Pancreas (tissue), 10 donors: ENCODE results near the gene TNIP3. TPM values are rescaled to one million over a fixed set of nuclear protein-coding genes. Genes with fewer than 3 reads are reported as not detected.

Experiments
- ATAC-seq, 4 donors: fragments of 200-7000 bp; cut with Tn5 transposase; one replicate each; pipeline versions ENCODE4 v1.8.0 to v1.9.1; 2020; ENCODE audit warnings: mild to moderate bottlenecking in 4 of 4, moderate library complexity in 4 of 4
- DNase-seq, 6 donors: peaks; one replicate each; pipeline ENCODE4 v3.0.0-alpha.2; 2020
- FAIRE-seq: peaks from 2 replicates; lab custom pipeline; 2012; peaks lifted over from hg19 to GRCh38; lab: Jason Lieb, UNC
- H3K27ac ChIP-seq, 4 donors: fragments of 200-600 bp; sonication (generic); 1 replicate in 3 of 4; 2 replicates in 1 of 4; pipeline versions ENCODE4 v1.5.0 to v1.8.0; 2020
- H3K27me3 ChIP-seq, 4 donors: fragments of 200-600 bp; one replicate each; pipeline ENCODE4 v1.8.0; 2021
- H3K36me3 ChIP-seq, 3 donors: fragments of 200-600 bp; sonication (generic) in 1 of 3; one replicate each; pipeline versions ENCODE4 v1.5.0 to v1.8.0; 2020 to 2021
- H3K4me1 ChIP-seq, 3 donors: fragments of 200-600 bp; one replicate each; pipeline ENCODE4 v1.8.0; 2021
- H3K4me3 ChIP-seq, 4 donors: fragments of 200-600 bp; sonication (generic) in 2 of 4; one replicate each; pipeline versions ENCODE4 v1.5.0 to v1.8.0; 2020 to 2021
- H3K9me3 ChIP-seq, 4 donors: fragments of 200-600 bp; one replicate each; pipeline ENCODE4 v1.8.0; 2021
- CTCF ChIP-seq, 4 donors: fragments of 200-600 bp; sonication (generic) in 3 of 4; IDR thresholded peaks; one replicate each; pipeline versions ENCODE4 v1.5.0 to v1.8.0; 2021; ENCODE audit warnings: antibody characterized with exemption in 4 of 4
- WGBS, 2 donors: extraction: QIAGEN DNeasy Blood & Tissue Kit; methylation state at CpG; one replicate each; pipeline ENCODE4 v1.1.7; 2013; 5-methylcytosine and 5-hydroxymethylcytosine counted together
- intact Hi-C, 3 donors: fragments of 100-400 bp; cut with DNase I; formaldehyde crosslinking; loops; one replicate each; pipeline versions ENCODE4 v1.11.1 to v1.14.2; 2022
- polyA plus RNA-seq, 2 donors: library from polyadenylated mRNA; stranded (reverse); fragments of 200-250 nt; gene quantifications; one replicate each; pipeline ENCODE4 v1.2.3, GENCODE V29; 2013
- total RNA-seq, 6 donors: library from RNA; stranded (reverse); fragmentation: NEBNext Ultra II Directional in 4 of 6; extraction: Animal tissue kit (Norgen Biotek cat#: 25700) in 4 of 6; gene quantifications; one replicate each; pipeline versions ENCODE4 v1.2.1 to v1.2.4, GENCODE V29; 2021 to 2023
- donor health status: healthy with polysubstance abuse.
- donor health status: DM: no; HTN: no; CAD: no; lungs with moderate emphysema.
- donor health status: DM: no; HTN: no; CAD: no.
- donor health status: control.
- donor health status: control.
- donor health status: Bipolar disorder and iron deficiency.
- donor health status: DM: yes; HTN: yes; CAD: no.
- donor health status: DM: no; HTN: no; CAD: no.
- donor health status: DM: no; HTN: no; CAD: no.
- donor health status: DM: yes; HTN: yes; CAD: no.

Gene TNIP3
- total and polyA plus RNA-seq, 8 donors = 0.31 TPM; not detected in 7

GRCh38 chr4:121138039-121138825, 25.9 kb downstream of the TNIP3 start:
- no peak for ATAC-seq
- DNase-seq = no peak

GRCh38 chr4:121130326-121130660, 33.8 kb downstream of the TNIP3 start:
- WGBS, 2 donors = 60 to 70% methylated on average over 4 of the region's 4 CpGs
- H3K27ac ChIP-seq = no peak overlapping the region
- intact Hi-C loops = no loop called here

More at GRCh38 chr4:121138039-121138825, 25.9 kb downstream of the TNIP3 start:
- H3K27ac ChIP-seq = no peak overlapping the region
- no peak for FAIRE-seq
- H3K27me3 ChIP-seq = no peaks in the 10 kb centered on the region
- no peak for TF ChIP-seq CTCF (IDR thresholded peaks at IDR 0.05)
- no peak overlapping the region for H3K4me3 ChIP-seq
- H3K9me3 ChIP-seq = no peaks in the 10 kb centered on the region
- no peaks in the 10 kb centered on the region for H3K36me3 ChIP-seq
- WGBS, 2 donors = 83 to 91% methylated on average over 5 of the region's 5 CpGs
- no peaks in the 10 kb centered on the region for H3K4me1 ChIP-seq
- intact Hi-C loops = no loop called here

GRCh38 chr4:121129606-121130325, 34.4 kb downstream of the TNIP3 start:
- no peaks in the 10 kb centered on the region for H3K27me3 ChIP-seq
- H3K4me3 ChIP-seq = no peak overlapping the region
- FAIRE-seq = no peak
- intact Hi-C loops = no loop called here
- H3K9me3 ChIP-seq = no peaks in the 10 kb centered on the region
- no peak overlapping the region for H3K27ac ChIP-seq
- H3K36me3 ChIP-seq = no peaks in the 10 kb centered on the region
- no peak for TF ChIP-seq CTCF (IDR thresholded peaks at IDR 0.05)
- no peaks in the 10 kb centered on the region for H3K4me1 ChIP-seq
- no peak for DNase-seq
- no peak for ATAC-seq
- WGBS, 2 donors = 85 to 91% methylated on average over 4 of the region's 4 CpGs

More at GRCh38 chr4:121130326-121130660, 33.8 kb downstream of the TNIP3 start:
- Histone ChIP-seq H3K36me3 (no peaks in the 10 kb centered on the region), H3K9me3 (no peaks in the 10 kb centered on the region), H3K27me3 (no peaks in the 10 kb centered on the region), H3K4me3 (no peak overlapping the region), H3K4me1 (no peaks in the 10 kb centered on the region)
- FAIRE-seq (no peak), DNase-seq (no peak), ATAC-seq (no peak)
- no peak for TF ChIP-seq CTCF (IDR thresholded peaks at IDR 0.05)

GRCh38 chr4:121127100-121127499, 37.0 kb downstream of the TNIP3 start:
- no peak for FAIRE-seq
- intact Hi-C loops = no loop called here
- 92 to 93% methylated on average over 1 of the region's 1 CpG for WGBS, 2 donors
- no peaks in the 10 kb centered on the region for H3K4me1 ChIP-seq
- DNase-seq = no peak
- H3K36me3 ChIP-seq = no peaks in the 10 kb centered on the region
- no peak for TF ChIP-seq CTCF (IDR thresholded peaks at IDR 0.05)
- H3K27me3 ChIP-seq = no peaks in the 10 kb centered on the region
- no peaks in the 10 kb centered on the region for H3K9me3 ChIP-seq
- no peak overlapping the region for H3K27ac ChIP-seq
- ATAC-seq = no peak
- H3K4me3 ChIP-seq = no peak overlapping the region
